ENCODE data around the gene ARAP1.
A peak's percentile ranks its signal among the peaks of the same experiment; 100 is the strongest.
"Not testable (repeated sequence)": the region's sequence is repeated elsewhere in the genome, so short reads cannot be mapped to it uniquely, and the experiment has no call there.

ARAP1 gene

GRCh38 chr11:72752088-72752914, at the start of gene ARAP1:
TSS of gene ARAP1 (minus strand) at chr11:72752408. CDS start at chr11:72727128, 25,280 bp downstream.
- DNase-seq: peak; percentile 79 to 84

GRCh38 chr11:72799441-72799840, 47.2 kb upstream of the ARAP1 start:
- DNase-seq: no peak

GRCh38 chr11:72798361-72798760, 46.2 kb upstream of the ARAP1 start:
- DNase-seq: no peak

- DNase-seq: peak; percentile 95
Observed at GRCh38 chr11:72793425-72794367, 41.5 kb upstream of the ARAP1 start, which contains the start of gene STARD10. TSS of gene STARD10 (minus strand) at chr11:72794047. CDS start at chr11:72781181, 12,866 bp downstream.

GRCh38 chr11:72793076-72793424, 40.8 kb upstream of the ARAP1 start:
- DNase-seq: no peak

GRCh38 chr11:72792437-72793021, 40.3 kb upstream of the ARAP1 start:
- no peak for DNase-seq

- not testable (repeated sequence) for DNase-seq
Observed at GRCh38 chr11:72791228-72791627, 39.0 kb upstream of the ARAP1 start.

GRCh38 chr11:72789493-72790131, 37.4 kb upstream of the ARAP1 start:
- DNase-seq: no peak

GRCh38 chr11:72788241-72788640, 36.0 kb upstream of the ARAP1 start:
- no peak for DNase-seq

- DNase-seq: no peak
Observed at GRCh38 chr11:72787216-72788104, 35.3 kb upstream of the ARAP1 start.

GRCh38 chr11:72786305-72787215, 34.4 kb upstream of the ARAP1 start:
- no peak for DNase-seq

GRCh38 chr11:72784662-72785061, 32.5 kb upstream of the ARAP1 start:
- DNase-seq: no peak

GRCh38 chr11:72783144-72783905, 31.1 kb upstream of the ARAP1 start:
- DNase-seq: no peak

GRCh38 chr11:72782081-72782920, 30.1 kb upstream of the ARAP1 start:
- no peak for DNase-seq

- DNase-seq: peak; percentile 65 to 67
Observed at GRCh38 chr11:72781313-72782080, 29.3 kb upstream of the ARAP1 start.

- DNase-seq: no peak
Observed at GRCh38 chr11:72781063-72781312, 28.8 kb upstream of the ARAP1 start.

- no peak for DNase-seq
Observed at GRCh38 chr11:72780296-72781062, 28.3 kb upstream of the ARAP1 start.
